Right cardiac atrium (tissue), 5 donors: ENCODE data around the gene CGN. TPM values are rescaled to one million over a fixed set of nuclear protein-coding genes. Genes with fewer than 3 reads are reported as not detected.
"Not testable (repeated sequence)": the region's sequence is repeated elsewhere in the genome, so short reads cannot be mapped to it uniquely, and the experiment has no call there.

Experiments
- ATAC-seq, 2 donors: fragments of 200-7000 bp; cut with Tn5 transposase; one replicate each; pipeline versions ENCODE4 v1.8.0 to v1.9.1; 2020; ENCODE audit warnings: moderate library complexity in 2 of 2, mild to moderate bottlenecking in 1 of 2
- DNase-seq, 3 donors: peaks; one replicate each; pipeline ENCODE4 v3.0.0-alpha.2; 2020
- H3K27ac ChIP-seq: one replicate; pipeline ENCODE4 v1.5.1; 2013; ENCODE audit warnings: mild to moderate bottlenecking, low read length, control low read depth, moderate library complexity
- H3K27me3 ChIP-seq: one replicate; pipeline ENCODE4 v1.6.1; 2013; ENCODE audit not compliant: control insufficient read depth, insufficient read depth
- H3K4me1 ChIP-seq: one replicate; pipeline ENCODE4 v1.6.1; 2013; ENCODE audit warnings: low read length; ENCODE audit not compliant: control insufficient read depth, insufficient read depth
- H3K4me3 ChIP-seq: one replicate; pipeline ENCODE4 v1.5.1; 2013; ENCODE audit warnings: low read length, control low read depth
- H3K9me3 ChIP-seq: one replicate; pipeline ENCODE4 v1.6.1; 2013; ENCODE audit warnings: low read length; ENCODE audit not compliant: control insufficient read depth
- WGBS: extraction: QIAGEN DNeasy Blood & Tissue Kit; methylation state at CpG from one replicate; pipeline ENCODE4 v1.1.7; 2013; 5-methylcytosine and 5-hydroxymethylcytosine counted together
- intact Hi-C, 4 donors: fragments of 100-400 bp; cut with DNase I; formaldehyde crosslinking; loops; one replicate each; pipeline versions ENCODE4 v1.11.0 to v1.14.0; 2022 to 2023
- polyA plus RNA-seq: library from polyadenylated mRNA; stranded (reverse); fragments of 200-250 nt; gene quantifications from one replicate; pipeline ENCODE4 v1.2.3, GENCODE V29; 2013
- total RNA-seq, 4 donors: library from RNA; stranded (reverse); fragmentation: NEBNext Ultra II Directional; extraction: Animal tissue kit (Norgen Biotek cat#: 25700); gene quantifications; one replicate each; pipeline ENCODE4 v1.2.1, GENCODE V29; 2021
- donor health status: healthy with polysubstance abuse.
- donor health status: DM: no; HTN: yes; CAD: no.
- donor health status: DM: no; HTN: no; CAD: no.
- donor health status: DM: no; HTN: yes; CAD: no; lungs with severe emphysema.
- donor health status: DM: yes; HTN: yes; CAD: no.

CGN gene
- total and polyA plus RNA-seq, 5 donors = 0.18 to 0.77 (median 0.47) TPM

GRCh38 chr1:151512801-151513625 is 1.8 kb downstream of the CGN start:
- Histone ChIP-seq H3K4me3 (no peak overlapping the region), H3K4me1 (no peaks in the 10 kb centered on the region), H3K9me3 (no peaks in the 10 kb centered on the region), H3K27ac (no peak overlapping the region), H3K27me3 (no peaks in the 10 kb centered on the region)
- DNase-seq (no peak), ATAC-seq (no peak)
- intact Hi-C loops = no loop called here
- WGBS = 42% methylated on average over 8 of the region's 8 CpGs

DNA sequence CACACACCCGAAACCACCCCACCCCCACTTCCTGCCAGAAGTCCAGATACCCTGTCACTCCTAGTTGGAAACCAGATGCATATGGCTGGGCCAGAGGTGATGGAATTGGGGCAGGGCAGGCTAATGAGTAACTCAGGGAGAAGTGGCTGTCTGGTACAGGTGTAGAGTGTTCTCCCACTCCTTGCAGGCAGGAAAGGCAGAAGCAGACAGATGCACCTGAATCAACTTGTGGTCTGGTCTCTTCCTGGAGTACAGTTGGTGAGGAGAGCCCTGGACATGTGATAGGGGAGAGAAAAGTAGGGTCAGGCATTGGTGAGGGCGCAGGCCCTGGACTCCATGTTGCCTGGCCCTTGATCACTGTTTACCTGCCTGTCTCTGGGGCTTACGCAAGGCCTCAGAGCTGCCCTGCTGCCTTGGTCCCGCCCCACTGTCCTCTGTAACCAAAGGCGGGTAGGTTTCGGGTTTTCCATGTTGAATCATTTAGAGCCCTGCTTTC is 2.5 kb downstream of the CGN start:
- H3K4me3 ChIP-seq = no peak overlapping the region
- no peak for ATAC-seq
- H3K27me3 ChIP-seq = no peaks in the 10 kb centered on the region
- WGBS = 88% methylated on average over 6 of the region's 6 CpGs
- DNase-seq = no peak
- no peak overlapping the region for H3K27ac ChIP-seq
- no peaks in the 10 kb centered on the region for H3K9me3 ChIP-seq
- H3K4me1 ChIP-seq = no peaks in the 10 kb centered on the region
- intact Hi-C loops = no loop called here

DNA sequence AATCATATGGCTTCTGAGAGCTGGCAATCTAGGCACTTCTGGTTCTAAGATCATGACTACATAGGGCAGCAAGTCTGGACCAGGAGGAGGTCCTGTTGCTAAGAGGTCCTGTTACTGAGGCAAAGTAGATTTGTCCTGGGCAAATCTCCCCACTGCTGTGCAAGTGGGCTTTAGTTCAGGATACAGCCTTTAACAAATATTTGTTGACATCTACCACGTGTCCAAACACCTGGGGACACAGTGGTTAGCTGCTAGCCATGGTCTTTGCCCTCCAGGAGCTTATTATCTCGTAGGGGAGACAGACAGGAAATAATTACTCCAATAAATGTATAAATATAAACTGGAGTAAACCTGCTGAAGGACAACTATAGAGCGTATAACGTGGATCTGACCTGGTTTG is 3.2 kb downstream of the CGN start:
- no peak for DNase-seq
- intact Hi-C loops = no loop called here
- no peak overlapping the region for H3K27ac ChIP-seq
- whole genome bisulfite sequencing = 90% methylated on average over 4 of the region's 4 CpGs
- no peaks in the 10 kb centered on the region for H3K27me3 ChIP-seq
- H3K4me1 ChIP-seq = no peaks in the 10 kb centered on the region
- no peak overlapping the region for H3K4me3 ChIP-seq
- no peak for ATAC-seq
- H3K9me3 ChIP-seq = no peaks in the 10 kb centered on the region

GRCh38 chr1:151515265-151515664 is 4.1 kb downstream of the CGN start:
- intact Hi-C loops = no loop called here
- Histone ChIP-seq H3K27ac (no peak overlapping the region), H3K4me3 (no peak overlapping the region), H3K9me3 (no peaks in the 10 kb centered on the region), H3K4me1 (no peaks in the 10 kb centered on the region), H3K27me3 (no peaks in the 10 kb centered on the region)
- ATAC-seq = no peak
- no peak for DNase-seq
- WGBS = 99% methylated on average over 4 of the region's 4 CpGs

- intact Hi-C loops = no loop called here
- no peaks in the 10 kb centered on the region for H3K27me3 ChIP-seq
- H3K27ac ChIP-seq = no peak overlapping the region
- H3K4me1 ChIP-seq = no peaks in the 10 kb centered on the region
- H3K9me3 ChIP-seq = no peaks in the 10 kb centered on the region
- WGBS = 69% methylated on average over 1 of the region's 1 CpG
- no peak for ATAC-seq
- H3K4me3 ChIP-seq = no peak overlapping the region
- no peak for DNase-seq
These were observed 4.9 kb downstream of the CGN start for GRCh38 chr1:151516031-151516511.

GRCh38 chr1:151518431-151518830 is 7.2 kb downstream of the CGN start:
- DNase-seq (no peak), ATAC-seq (no peak)
- H3K27ac ChIP-seq = no peak overlapping the region
- 94% methylated on average over 12 of the region's 12 CpGs for WGBS
- no peak overlapping the region for H3K4me3 ChIP-seq
- intact Hi-C loops = no loop called here
- H3K4me1 ChIP-seq = no peaks in the 10 kb centered on the region
- H3K27me3 ChIP-seq = no peaks in the 10 kb centered on the region
- H3K9me3 ChIP-seq = no peaks in the 10 kb centered on the region

- ATAC-seq (no peak), DNase-seq (no peak)
- Histone ChIP-seq H3K9me3 (no peaks in the 10 kb centered on the region), H3K27ac (no peak overlapping the region), H3K4me1 (no peaks in the 10 kb centered on the region), H3K27me3 (no peaks in the 10 kb centered on the region), H3K4me3 (no peak overlapping the region)
- WGBS = 96% methylated on average over 15 of the region's 15 CpGs
- intact Hi-C loops = no loop called here
These were observed 7.7 kb downstream of the CGN start for GRCh38 chr1:151518936-151519335.

DNA sequence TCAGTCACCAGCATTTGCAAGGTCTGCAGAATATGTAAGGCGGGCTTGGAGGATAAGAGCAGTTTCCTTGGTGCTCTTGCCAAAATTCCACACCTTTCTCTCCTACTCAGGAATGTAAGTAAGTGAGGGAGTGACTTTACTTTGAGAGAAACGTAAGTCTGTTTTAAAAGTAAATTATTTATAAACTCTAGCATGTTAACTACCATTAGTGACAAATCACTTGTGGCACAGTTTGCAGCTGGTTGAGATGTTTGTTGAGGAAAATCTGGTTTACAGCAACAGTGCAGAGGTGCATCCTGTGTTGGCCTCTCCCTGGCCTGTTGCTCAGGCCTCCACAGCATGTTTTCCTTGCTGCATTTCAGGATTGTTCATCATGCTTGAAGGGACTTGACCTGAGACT is 8.5 kb downstream of the CGN start:
- H3K27ac ChIP-seq = no peak overlapping the region
- no peak overlapping the region for H3K4me3 ChIP-seq
- intact Hi-C loops = no loop called here
- ATAC-seq (no peak), DNase-seq (no peak)
- no peaks in the 10 kb centered on the region for H3K27me3 ChIP-seq
- no peaks in the 10 kb centered on the region for H3K4me1 ChIP-seq
- no peaks in the 10 kb centered on the region for H3K9me3 ChIP-seq
- WGBS = 96% methylated on average over 2 of the region's 2 CpGs

- no peaks in the 10 kb centered on the region for H3K27me3 ChIP-seq
- DNase-seq (no peak), ATAC-seq (no peak)
- H3K4me3 ChIP-seq = no peak overlapping the region
- H3K27ac ChIP-seq = no peak overlapping the region
- intact Hi-C loops = no loop called here
- WGBS = 89% methylated on average over 4 of the region's 4 CpGs
- no peaks in the 10 kb centered on the region for H3K9me3 ChIP-seq
- H3K4me1 ChIP-seq = no peaks in the 10 kb centered on the region
These were observed 9.2 kb downstream of the CGN start for GRCh38 chr1:151520359-151520758.

- H3K4me1 ChIP-seq, intact Hi-C loops, ATAC-seq, H3K9me3 ChIP-seq, H3K4me3 ChIP-seq, H3K27ac ChIP-seq, DNase-seq, H3K27me3 ChIP-seq: not testable (repeated sequence)
- 94% methylated on average over 7 of the region's 7 CpGs for WGBS
These were observed 11.2 kb downstream of the CGN start for GRCh38 chr1:151522427-151522826.

- ATAC-seq = no peak
- H3K4me3 ChIP-seq = no peak overlapping the region
- no peak overlapping the region for H3K27ac ChIP-seq
- DNase-seq = no peak
- H3K27me3 ChIP-seq = no peaks in the 10 kb centered on the region
- no peaks in the 10 kb centered on the region for H3K9me3 ChIP-seq
- WGBS = 68% methylated on average over 5 of the region's 5 CpGs
- intact Hi-C loops = no loop called here
- no peaks in the 10 kb centered on the region for H3K4me1 ChIP-seq
These were observed 12.1 kb downstream of the CGN start for GRCh38 chr1:151523326-151523725.
